ENCODE data around the gene MCRIP1.

The MCRIP1 gene

DNA sequence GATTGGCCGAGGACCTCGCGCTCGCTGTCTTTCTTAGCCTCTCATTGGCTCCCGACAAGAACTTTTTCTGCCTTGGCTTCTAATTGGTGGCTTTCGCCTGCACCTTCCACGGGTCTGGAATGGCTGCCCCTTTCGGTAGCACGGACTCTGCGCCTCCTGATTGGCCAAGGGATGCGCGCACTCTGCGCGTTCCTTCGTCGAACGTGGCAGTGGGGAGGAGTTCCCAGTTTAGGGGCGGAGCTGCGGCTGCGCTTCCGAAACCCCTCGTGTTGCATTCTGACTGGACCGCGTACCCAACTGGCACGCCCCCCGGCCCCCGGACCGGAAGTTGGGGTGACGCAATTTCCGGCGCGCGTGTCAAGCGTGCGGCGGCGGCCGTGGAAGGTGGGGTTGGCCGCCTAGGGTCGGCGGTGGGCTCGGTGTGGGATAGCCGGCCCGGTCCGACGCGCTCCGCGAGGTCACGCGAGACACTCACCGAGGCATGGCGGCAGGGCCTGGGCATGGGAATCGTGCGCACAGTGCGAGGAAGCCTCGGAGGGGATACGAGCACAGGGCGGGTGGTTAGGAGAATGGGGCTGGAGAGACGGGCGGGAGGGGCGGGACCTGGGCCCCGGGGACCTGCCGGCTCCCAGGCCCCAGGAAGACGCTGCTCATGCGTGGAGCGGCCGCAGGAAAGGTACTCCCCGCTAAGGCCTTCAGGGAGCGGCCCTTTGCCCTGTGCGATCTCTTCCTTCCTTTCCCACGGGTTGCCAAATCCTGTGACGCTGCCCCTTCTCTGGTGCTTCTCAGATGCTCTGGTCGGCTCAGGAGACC is 27.9 kb upstream of the MCRIP1 start:
- peak; percentile 99 for DNase-seq (ENCODE audit: low read depth in 2 of 2)

DNA sequence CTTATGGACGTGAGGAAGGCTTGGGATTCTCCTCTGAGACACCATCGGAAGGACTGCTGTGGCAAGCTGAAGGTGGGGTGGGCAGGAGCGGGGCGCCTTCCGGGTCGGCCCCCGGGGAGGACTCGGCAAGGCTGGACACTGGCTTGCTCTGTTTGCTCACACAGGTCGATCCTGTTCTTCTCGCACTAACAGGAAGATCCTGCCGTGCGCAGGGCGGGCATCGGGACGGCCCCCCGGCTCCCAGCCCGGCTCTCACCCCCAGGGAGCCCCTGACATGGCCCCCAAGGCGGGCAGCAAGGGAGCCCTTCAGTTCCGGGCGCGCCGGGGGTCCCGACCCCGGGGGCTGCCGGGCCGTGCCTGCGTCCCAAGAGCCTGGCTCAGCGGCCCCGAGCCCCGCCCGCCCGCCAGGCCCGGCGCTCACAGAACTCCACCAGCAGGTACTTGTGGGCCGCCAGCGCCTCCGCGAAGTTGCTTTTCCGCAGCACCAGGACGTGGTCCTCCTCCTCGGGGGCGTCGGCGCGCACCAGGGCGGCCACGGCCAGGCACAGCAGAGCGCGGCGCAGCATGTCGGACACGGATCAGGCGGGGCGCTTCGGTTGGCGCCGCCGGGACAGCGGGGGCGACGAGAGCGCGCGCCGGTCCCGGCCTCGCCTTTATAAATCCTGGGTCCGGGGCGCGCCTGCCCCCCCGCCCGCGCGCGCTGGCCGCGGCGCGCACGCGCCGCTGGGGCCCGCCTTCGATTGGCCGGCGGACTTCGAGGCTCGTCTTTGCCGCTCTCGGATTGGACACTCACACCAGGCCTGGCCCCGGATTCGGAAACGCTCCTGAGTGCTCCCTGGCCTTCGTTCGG is 27.0 kb upstream of the MCRIP1 start, which contains the start of gene P4HB:
TSS of gene P4HB (minus strand) at position 630 of the 850 bp plus-strand sequence. CDS start at position 566, 64 bp downstream.
- peak in 1 of 2 donors; percentile 98 for DNase-seq (ENCODE audit: low read depth in 2 of 2)

DNA sequence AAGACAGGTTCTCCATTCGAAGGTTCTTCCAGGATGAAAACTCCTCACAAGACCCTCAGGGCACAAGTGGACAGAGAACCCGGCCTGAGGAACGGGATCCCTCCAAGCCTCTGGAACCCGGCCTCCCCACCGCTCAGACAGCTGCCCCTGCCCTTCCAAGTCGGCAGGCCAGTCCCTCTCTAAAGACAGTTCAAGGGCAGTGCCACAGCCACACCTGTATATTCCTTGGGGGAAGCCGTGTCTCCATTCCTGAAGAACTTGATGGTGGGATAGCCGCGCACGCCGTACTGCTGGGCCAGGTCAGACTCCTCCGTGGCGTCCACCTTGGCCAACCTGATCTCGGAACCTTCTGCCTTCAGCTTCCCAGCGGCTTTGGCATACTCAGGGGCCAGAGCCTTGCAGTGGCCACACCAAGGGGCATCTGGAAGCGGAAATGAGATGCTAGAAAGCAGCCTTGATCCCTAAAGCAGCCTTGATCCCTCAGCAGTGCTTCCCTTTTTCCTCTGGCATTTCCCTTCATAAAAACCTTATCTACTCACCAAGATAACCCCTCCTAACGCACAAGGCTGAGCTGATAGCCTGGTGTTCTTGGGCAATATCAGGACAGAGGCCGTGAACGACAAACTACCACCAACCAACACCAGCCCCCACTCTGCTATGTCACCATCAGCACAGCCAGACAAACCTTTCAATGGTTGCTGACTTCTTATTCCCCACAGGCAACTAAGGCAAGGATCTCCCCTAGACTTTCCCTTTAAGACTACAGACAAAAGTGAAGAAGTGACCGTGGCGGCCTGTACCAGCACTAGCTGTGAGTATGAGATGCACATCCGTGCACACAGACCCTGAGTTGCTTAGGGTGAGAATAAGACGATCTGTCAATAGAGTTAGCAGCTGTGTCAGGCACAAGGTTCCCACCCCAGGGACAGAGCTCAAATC is 26.1 kb upstream of the MCRIP1 start:
- no peak for DNase-seq (ENCODE audit: low read depth in 2 of 2)

DNA sequence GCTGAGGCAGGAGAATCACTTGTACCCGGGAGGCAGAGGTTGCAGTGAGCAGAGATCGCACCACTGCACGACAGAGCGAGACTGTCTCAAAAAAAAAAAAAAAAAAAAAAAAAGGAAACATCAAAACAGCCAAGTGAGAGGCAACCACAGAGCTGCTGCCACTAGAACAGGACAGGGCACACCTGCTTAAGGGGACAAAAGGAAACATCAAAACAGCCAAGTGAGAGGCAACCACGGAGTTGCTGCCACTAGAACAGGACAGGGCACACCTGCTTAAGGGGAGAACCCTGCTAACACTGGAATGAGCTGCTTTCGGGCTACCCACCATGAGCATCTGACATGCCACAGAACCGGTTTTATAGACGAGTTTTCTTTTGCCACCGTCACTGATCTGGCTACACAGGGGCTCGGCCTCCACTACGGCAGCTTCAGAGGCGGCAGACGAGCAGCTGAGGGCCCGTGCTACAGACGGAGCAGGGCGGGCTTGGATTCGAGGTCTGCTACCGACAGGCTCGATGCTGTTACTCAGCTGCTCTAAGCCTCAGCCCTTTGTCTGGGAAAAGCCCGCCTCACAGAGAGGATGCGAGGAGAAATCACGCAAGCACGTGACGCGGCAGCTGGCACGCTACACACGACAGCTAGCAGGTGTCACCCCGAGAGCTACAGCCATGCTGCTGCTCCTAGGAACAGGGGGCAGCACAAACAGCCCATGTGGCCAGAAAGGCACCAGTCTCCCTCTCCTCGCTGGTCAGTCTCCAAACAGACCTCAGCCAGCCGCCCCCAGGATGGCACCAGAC is 25.3 kb upstream of the MCRIP1 start:
- DNase-seq (ENCODE audit: low read depth in 2 of 2) = no peak

- no peak for DNase-seq (ENCODE audit: low read depth in 2 of 2)
These were observed 22.1 kb upstream of the MCRIP1 start for GRCh38 chr17:81854974-81855774.

DNA sequence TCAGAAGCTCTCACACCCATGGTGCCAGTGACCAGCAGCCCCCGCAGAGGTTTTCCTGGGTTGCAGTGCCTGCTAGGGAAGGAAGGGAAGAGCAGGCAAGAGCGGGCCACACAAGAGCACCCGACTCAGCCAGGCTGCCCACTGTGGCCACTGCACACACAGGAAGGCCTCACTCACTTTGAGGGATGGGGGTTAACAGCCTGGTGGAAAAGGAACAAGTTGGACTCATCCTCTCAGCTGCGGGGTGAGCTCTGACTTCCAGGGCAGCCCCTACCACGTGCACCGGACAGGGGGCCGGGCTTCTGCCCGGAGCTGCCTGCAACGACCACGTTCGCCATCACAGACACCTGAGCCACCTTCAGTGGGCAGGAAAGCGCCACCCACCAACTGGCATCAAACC is 19.1 kb upstream of the MCRIP1 start:
- DNase-seq (ENCODE audit: low read depth in 2 of 2) = no peak

DNA sequence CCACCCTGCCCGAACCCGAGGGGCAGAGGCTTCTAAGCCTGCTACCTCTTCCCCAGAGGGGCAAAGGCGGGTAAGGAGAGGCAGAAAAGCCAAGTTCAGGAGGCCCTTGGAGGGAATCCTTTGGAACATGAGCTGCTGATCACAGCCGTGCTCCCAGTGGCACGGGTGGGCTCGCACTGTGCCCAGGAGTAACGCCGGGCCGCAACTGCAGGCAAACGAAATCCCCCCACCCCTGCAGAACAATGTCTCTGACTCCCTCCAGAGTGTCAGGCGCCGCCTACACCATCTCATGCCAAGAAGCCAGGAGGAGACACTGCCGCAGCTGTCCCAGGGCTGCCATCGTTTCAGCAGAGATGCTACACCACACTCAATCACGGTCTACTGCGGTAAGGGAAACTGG is 18.3 kb upstream of the MCRIP1 start:
- DNase-seq (ENCODE audit: low read depth in 2 of 2) = no peak

GRCh38 chr17:81849457-81849856 is 16.4 kb upstream of the MCRIP1 start:
- DNase-seq (ENCODE audit: low read depth in 2 of 2) = no peak

DNA sequence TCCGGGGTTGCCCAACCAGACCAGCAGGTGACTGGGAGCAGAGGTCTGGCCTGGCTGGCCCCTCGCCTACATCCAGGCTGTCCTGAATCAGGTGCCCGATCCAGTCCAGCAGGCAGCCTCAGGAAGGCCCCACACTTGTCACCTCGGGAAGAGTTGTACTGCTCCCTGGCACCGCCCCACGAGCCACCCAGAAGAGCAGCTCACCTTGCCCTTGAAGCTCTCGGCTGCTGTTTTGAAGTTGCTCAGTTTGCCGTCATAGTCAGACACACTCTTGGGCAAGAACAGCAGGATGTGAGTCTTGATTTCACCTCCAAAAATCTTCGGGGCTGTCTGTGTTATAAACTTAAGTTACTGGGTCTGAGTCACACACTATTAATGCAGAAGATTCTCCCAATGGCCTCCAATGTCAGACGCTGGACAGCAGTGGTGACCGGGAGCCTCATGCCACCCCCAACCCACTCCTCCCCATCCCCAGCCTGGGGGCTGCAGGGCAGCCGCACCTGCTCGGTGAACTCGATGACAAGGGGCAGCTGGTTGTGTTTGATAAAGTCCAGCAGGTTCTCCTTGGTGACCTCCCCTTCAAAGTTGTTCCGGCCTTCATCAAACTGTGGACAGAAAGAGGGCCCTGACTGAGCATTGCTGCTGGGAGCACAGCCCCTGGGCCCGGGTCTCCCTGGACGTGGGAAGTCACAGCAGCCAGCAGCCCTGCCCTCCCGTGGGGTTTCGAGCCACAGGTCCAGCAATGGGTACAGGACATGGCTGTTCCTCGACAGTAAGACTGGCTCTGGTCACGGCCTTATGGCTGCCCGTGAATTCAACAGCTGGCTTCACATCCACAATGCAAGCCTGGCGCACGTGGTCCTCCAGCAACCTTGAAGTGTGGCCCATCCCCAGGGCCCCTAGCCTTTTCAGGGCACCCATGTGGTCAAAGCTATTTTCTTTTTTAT is 13.9 kb upstream of the MCRIP1 start:
- DNase-seq (ENCODE audit: low read depth in 2 of 2) = no peak

DNA sequence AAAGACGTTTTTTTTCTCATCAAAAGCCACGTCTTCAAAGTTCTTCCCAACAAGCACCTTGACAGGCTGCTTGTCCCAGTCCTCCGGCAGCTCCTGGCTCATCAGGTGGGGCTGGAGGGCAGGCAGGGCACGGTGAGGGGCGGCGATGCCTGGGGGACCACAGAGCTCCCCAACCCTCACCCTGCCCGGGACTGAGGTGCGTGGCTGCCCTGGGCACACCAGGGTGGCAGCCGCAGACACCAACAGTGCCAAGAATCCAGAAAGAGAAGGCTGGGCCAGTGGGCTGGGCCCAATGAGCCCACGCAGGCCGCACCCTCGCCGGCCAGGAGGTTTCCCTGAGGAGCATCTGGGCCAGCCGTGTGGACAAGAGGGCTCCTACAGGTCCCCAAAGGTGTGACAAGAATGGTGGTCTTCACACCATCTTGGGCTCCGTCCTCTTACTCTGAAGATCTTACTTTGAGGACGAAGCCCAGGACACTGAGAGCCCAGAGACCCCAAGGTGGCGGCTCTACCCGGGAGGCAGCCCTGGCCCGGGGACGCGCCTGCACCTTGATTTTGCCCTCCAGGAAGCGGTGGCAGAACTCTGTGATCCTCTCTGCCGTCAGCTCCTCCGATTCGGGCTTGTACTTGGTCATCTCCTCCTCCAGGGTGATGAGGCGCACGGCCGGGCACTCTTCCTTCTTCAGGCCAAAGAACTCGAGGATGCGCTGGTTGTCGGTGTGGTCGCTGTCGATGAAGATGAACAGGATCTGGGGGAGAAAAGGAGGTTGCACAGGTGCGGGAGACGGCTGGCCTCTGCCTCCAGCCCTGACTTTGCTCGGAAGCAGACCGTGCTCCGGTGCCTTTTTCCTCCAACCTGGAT is 13.0 kb upstream of the MCRIP1 start:
- DNase-seq (ENCODE audit: low read depth in 2 of 2) = no peak

DNA sequence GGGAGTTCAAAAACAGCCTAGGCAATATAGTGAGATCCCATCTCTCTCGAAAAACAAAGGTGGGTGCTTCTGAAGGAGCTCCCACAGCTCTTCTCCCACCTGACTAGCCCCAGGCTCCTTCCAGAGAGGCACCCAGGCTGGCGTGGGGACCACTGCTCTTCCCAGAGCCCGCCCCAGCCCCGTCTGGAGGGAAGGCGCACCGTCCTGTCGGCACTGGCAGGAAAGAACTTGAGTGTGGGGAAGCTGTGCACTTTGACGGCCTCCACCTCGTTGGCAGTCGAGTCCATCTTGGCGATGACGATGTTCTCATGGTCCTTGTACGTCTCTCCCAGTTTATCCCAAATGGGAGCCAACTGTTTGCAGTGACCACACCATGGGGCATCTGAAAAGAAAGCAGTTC is 12.3 kb upstream of the MCRIP1 start:
- DNase-seq (ENCODE audit: low read depth in 2 of 2) = no peak

DNA sequence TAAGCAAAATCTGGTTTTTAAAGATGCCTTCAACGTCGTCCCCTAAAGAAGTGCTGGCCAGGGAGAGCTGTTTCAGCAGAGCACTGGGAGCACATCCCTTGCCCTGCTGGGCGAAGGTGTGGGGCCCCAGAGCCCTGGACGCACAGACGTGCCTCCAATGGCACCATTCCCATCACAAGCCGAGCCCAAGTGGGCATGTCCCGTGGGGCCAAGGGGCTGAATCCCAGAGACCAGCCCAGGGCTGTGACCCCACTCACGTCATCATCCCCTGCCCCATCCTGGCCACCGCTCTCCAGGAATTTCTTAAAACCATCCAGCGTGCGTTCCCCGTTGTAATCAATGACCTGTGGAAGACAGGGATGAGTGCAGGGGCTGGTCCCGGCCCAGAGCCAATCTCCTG is 11.8 kb upstream of the MCRIP1 start:
- DNase-seq (ENCODE audit: low read depth in 2 of 2) = no peak

- no peak for DNase-seq (ENCODE audit: low read depth in 2 of 2)
These were observed 11.3 kb upstream of the MCRIP1 start for GRCh38 chr17:81844327-81844851.

DNA sequence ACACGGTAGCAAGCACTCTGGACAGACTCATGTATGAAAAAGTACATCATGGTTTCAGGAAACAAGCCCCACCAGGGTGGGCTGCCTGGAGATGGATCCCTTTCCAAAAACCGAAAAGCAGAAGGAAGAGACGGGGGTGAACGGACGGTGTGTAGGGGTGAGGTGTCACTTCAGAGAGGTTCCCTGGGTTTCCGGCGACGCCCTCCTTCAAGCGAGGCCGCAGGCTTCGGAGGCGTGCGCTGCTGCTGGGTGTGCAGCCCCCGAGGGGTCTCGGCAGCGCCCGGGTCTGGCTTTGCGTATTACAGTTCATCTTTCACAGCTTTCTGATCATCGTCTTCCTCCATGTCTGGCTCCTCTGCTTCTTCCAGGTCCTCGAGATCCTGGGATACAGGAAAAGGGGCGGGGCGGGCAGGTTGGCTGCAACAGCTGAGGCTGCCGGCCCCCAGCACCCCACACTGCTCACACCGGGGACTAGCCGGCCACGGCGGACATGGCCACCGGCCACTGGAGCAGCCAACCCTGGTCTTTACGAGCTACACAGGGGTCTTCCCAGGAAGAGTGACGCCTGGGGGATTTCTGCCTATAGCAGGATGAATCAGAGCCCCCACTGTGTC is 10.7 kb upstream of the MCRIP1 start:
- DNase-seq (ENCODE audit: low read depth in 2 of 2) = no peak

GRCh38 chr17:81842725-81843504 is 9.8 kb upstream of the MCRIP1 start:
- no peak for DNase-seq (ENCODE audit: low read depth in 2 of 2)

GRCh38 chr17:81842378-81842724 is 9.3 kb upstream of the MCRIP1 start:
- DNase-seq (ENCODE audit: low read depth in 2 of 2) = no peak

- DNase-seq (ENCODE audit: low read depth in 2 of 2) = no peak
These were observed 8.8 kb upstream of the MCRIP1 start for GRCh38 chr17:81841866-81842265.

All from stimulated activated CD8-positive, alpha-beta memory T cell treated with anti-CD3 and anti-CD28 coated beads, Interleukin-7, amount 100 ng/mL, for 4 hours (primary cell).